ENCODE measurements around the gene SMIM44.
A peak's percentile ranks its signal among the peaks of the same experiment; 100 is the strongest.

SMIM44 gene

GRCh38 chr19:3507371-3508120 is 24.3 kb upstream of the SMIM44 start:
- H3K36me3 ChIP-seq (ENCODE audit: control insufficient read depth in 1 of 2, insufficient read depth in 2 of 2, low read length in 2 of 2) = peaks cover 0 to 24% of the 10 kb centered on the region in 2 donors
- peak overlapping the region; percentile 69 to 91 for H3K4me3 ChIP-seq (ENCODE audit: low read depth in 1 of 2, low read length in 2 of 2)
- no peaks in the 10 kb centered on the region for H3K27me3 ChIP-seq (ENCODE audit: low read depth, low read length)
- no peaks in the 10 kb centered on the region for H3K9me3 ChIP-seq (ENCODE audit: control insufficient read depth in 1 of 2, low read length in 2 of 2)
- peaks cover 0 to 33% of the 10 kb centered on the region in 2 donors for H3K4me1 ChIP-seq (ENCODE audit: control insufficient read depth in 1 of 2, insufficient read depth in 2 of 2, low read length in 2 of 2)
- peak overlapping the region; percentile 56 for H3K27ac ChIP-seq (ENCODE audit: low read length)

GRCh38 chr19:3506384-3507340 is 23.4 kb upstream of the SMIM44 start:
- peak overlapping the region; percentile 56 for H3K27ac ChIP-seq (ENCODE audit: low read length)
- H3K4me3 ChIP-seq (ENCODE audit: low read depth in 1 of 2, low read length in 2 of 2) = peak overlapping the region; percentile 69 to 91
- H3K27me3 ChIP-seq (ENCODE audit: low read depth, low read length) = no peaks in the 10 kb centered on the region
- peaks cover 0 to 24% of the 10 kb centered on the region in 2 donors for H3K36me3 ChIP-seq (ENCODE audit: control insufficient read depth in 1 of 2, insufficient read depth in 2 of 2, low read length in 2 of 2)
- peaks cover 0 to 33% of the 10 kb centered on the region in 2 donors for H3K4me1 ChIP-seq (ENCODE audit: control insufficient read depth in 1 of 2, insufficient read depth in 2 of 2, low read length in 2 of 2)
- H3K9me3 ChIP-seq (ENCODE audit: control insufficient read depth in 1 of 2, low read length in 2 of 2) = no peaks in the 10 kb centered on the region

- no peaks in the 10 kb centered on the region for H3K27me3 ChIP-seq (ENCODE audit: low read depth, low read length)
- peak within 1 kb of the TSS; percentile 87 for H3K27ac ChIP-seq (ENCODE audit: low read length)
- peaks cover 0 to 17% of the 10 kb centered on the region in 2 donors for H3K36me3 ChIP-seq (ENCODE audit: control insufficient read depth in 1 of 2, insufficient read depth in 2 of 2, low read length in 2 of 2)
- H3K9me3 ChIP-seq (ENCODE audit: control insufficient read depth in 1 of 2, low read length in 2 of 2) = no peaks in the 10 kb centered on the region
- peaks cover 0 to 32% of the 10 kb centered on the region in 2 donors for H3K4me1 ChIP-seq (ENCODE audit: control insufficient read depth in 1 of 2, insufficient read depth in 2 of 2, low read length in 2 of 2)
- H3K4me3 ChIP-seq (ENCODE audit: low read depth in 1 of 2, low read length in 2 of 2) = peak within 1 kb of the TSS; percentile 83 to 91
Measured at GRCh38 chr19:3505598-3506383, 22.6 kb upstream of the SMIM44 start, which contains the start of gene FZR1. Gene FZR1, plus strand, starts transcription at chr19:3506311. Its CDS starts 16,679 bp downstream, at chr19:3522990.

GRCh38 chr19:3504735-3505134 is 21.5 kb upstream of the SMIM44 start:
- no peaks in the 10 kb centered on the region for H3K9me3 ChIP-seq (ENCODE audit: control insufficient read depth in 1 of 2, low read length in 2 of 2)
- no peak overlapping the region for H3K4me3 ChIP-seq (ENCODE audit: low read depth in 1 of 2, low read length in 2 of 2)
- H3K27me3 ChIP-seq (ENCODE audit: low read depth, low read length) = no peaks in the 10 kb centered on the region
- H3K27ac ChIP-seq (ENCODE audit: low read length) = no peak overlapping the region
- H3K4me1 ChIP-seq (ENCODE audit: control insufficient read depth in 1 of 2, insufficient read depth in 2 of 2, low read length in 2 of 2) = peaks cover 0 to 27% of the 10 kb centered on the region in 2 donors
- H3K36me3 ChIP-seq (ENCODE audit: control insufficient read depth in 1 of 2, insufficient read depth in 2 of 2, low read length in 2 of 2) = peaks cover 0 to 10% of the 10 kb centered on the region in 2 donors

- no peak overlapping the region for H3K4me3 ChIP-seq (ENCODE audit: low read depth in 1 of 2, low read length in 2 of 2)
- no peaks in the 10 kb centered on the region for H3K27me3 ChIP-seq (ENCODE audit: low read depth, low read length)
- no peaks in the 10 kb centered on the region for H3K9me3 ChIP-seq (ENCODE audit: control insufficient read depth in 1 of 2, low read length in 2 of 2)
- H3K36me3 ChIP-seq (ENCODE audit: control insufficient read depth in 1 of 2, insufficient read depth in 2 of 2, low read length in 2 of 2) = no peaks in the 10 kb centered on the region
- no peak overlapping the region for H3K27ac ChIP-seq (ENCODE audit: low read length)
- H3K4me1 ChIP-seq (ENCODE audit: control insufficient read depth in 1 of 2, insufficient read depth in 2 of 2, low read length in 2 of 2) = peaks cover 0 to 30% of the 10 kb centered on the region in 2 donors
Measured at GRCh38 chr19:3503036-3503572, 19.9 kb upstream of the SMIM44 start.

GRCh38 chr19:3501780-3502179 is 18.5 kb upstream of the SMIM44 start:
- Histone ChIP-seq H3K9me3 (ENCODE audit: control insufficient read depth in 1 of 2, low read length in 2 of 2) (no peaks in the 10 kb centered on the region), H3K27me3 (ENCODE audit: low read depth, low read length) (no peaks in the 10 kb centered on the region), H3K4me3 (ENCODE audit: low read depth in 1 of 2, low read length in 2 of 2) (no peak overlapping the region), H3K27ac (ENCODE audit: low read length) (no peak overlapping the region), H3K36me3 (ENCODE audit: control insufficient read depth in 1 of 2, insufficient read depth in 2 of 2, low read length in 2 of 2) (peaks cover 0 to 4% of the 10 kb centered on the region in 2 donors), H3K4me1 (ENCODE audit: control insufficient read depth in 1 of 2, insufficient read depth in 2 of 2, low read length in 2 of 2) (peaks cover 0 to 19% of the 10 kb centered on the region in 2 donors)

- Histone ChIP-seq H3K9me3 (ENCODE audit: control insufficient read depth in 1 of 2, low read length in 2 of 2) (no peaks in the 10 kb centered on the region), H3K27me3 (ENCODE audit: low read depth, low read length) (no peaks in the 10 kb centered on the region), H3K4me1 (ENCODE audit: control insufficient read depth in 1 of 2, insufficient read depth in 2 of 2, low read length in 2 of 2) (peaks cover 0 to 19% of the 10 kb centered on the region in 2 donors), H3K36me3 (ENCODE audit: control insufficient read depth in 1 of 2, insufficient read depth in 2 of 2, low read length in 2 of 2) (peaks cover 3 to 15% of the 10 kb centered on the region in 2 donors), H3K4me3 (ENCODE audit: low read depth in 1 of 2, low read length in 2 of 2) (peak within 1 kb of the TSS; percentile 96 to 100), H3K27ac (ENCODE audit: low read length) (peak within 1 kb of the TSS; percentile 94)
Measured at GRCh38 chr19:3500429-3501101, 17.3 kb upstream of the SMIM44 start, which contains the start of gene DOHH. Gene DOHH, minus strand, starts transcription at chr19:3500674. Its CDS starts 3,860 bp downstream, at chr19:3496814.

GRCh38 chr19:3499738-3500428 is 16.6 kb upstream of the SMIM44 start:
- Histone ChIP-seq H3K36me3 (ENCODE audit: control insufficient read depth in 1 of 2, insufficient read depth in 2 of 2, low read length in 2 of 2) (peaks cover 3 to 19% of the 10 kb centered on the region in 2 donors), H3K27me3 (ENCODE audit: low read depth, low read length) (no peaks in the 10 kb centered on the region), H3K4me3 (ENCODE audit: low read depth in 1 of 2, low read length in 2 of 2) (peak overlapping the region; percentile 96 to 100), H3K4me1 (ENCODE audit: control insufficient read depth in 1 of 2, insufficient read depth in 2 of 2, low read length in 2 of 2) (peaks cover 0 to 19% of the 10 kb centered on the region in 2 donors), H3K27ac (ENCODE audit: low read length) (peak overlapping the region; percentile 94), H3K9me3 (ENCODE audit: control insufficient read depth in 1 of 2, low read length in 2 of 2) (no peaks in the 10 kb centered on the region)

- H3K27ac ChIP-seq (ENCODE audit: low read length) = no peak overlapping the region
- no peak overlapping the region for H3K4me3 ChIP-seq (ENCODE audit: low read depth in 1 of 2, low read length in 2 of 2)
- H3K9me3 ChIP-seq (ENCODE audit: control insufficient read depth in 1 of 2, low read length in 2 of 2) = no peaks in the 10 kb centered on the region
- no peaks in the 10 kb centered on the region for H3K27me3 ChIP-seq (ENCODE audit: low read depth, low read length)
- peaks cover 4 to 36% of the 10 kb centered on the region in 2 donors for H3K36me3 ChIP-seq (ENCODE audit: control insufficient read depth in 1 of 2, insufficient read depth in 2 of 2, low read length in 2 of 2)
- peaks cover 0 to 19% of the 10 kb centered on the region in 2 donors for H3K4me1 ChIP-seq (ENCODE audit: control insufficient read depth in 1 of 2, insufficient read depth in 2 of 2, low read length in 2 of 2)
Measured at GRCh38 chr19:3497757-3498520, 14.7 kb upstream of the SMIM44 start.

Measured in muscle layer of duodenum (tissue), 2 donors.